ENCODE measurements around the gene ZC3H6.

Gene ZC3H6

GRCh38 chr2:112310906-112311305 is 35.5 kb downstream of the ZC3H6 start:
- DNase-seq (ENCODE audit: low read depth), result no peak
- H3K4me3 ChIP-seq (ENCODE audit: low read depth, low read length), result no peak overlapping the region
- TF ChIP-seq MYC (IDR thresholded peaks at IDR 0.05; ENCODE audit: low read depth, low read length) (no peak), POLR2A (IDR thresholded peaks at IDR 0.05; ENCODE audit: extremely low read depth, insufficient read length) (no peak)

- no peak overlapping the region for H3K4me3 ChIP-seq (ENCODE audit: low read depth, low read length)
- DNase-seq (ENCODE audit: low read depth), result no peak
- TF ChIP-seq MYC (IDR thresholded peaks at IDR 0.05; ENCODE audit: low read depth, low read length) (no peak), CTCF (IDR thresholded peaks at IDR 0.05; ENCODE audit: low read depth, low read length) (no peak), MAX (IDR thresholded peaks at IDR 0.05; ENCODE audit: low read depth, low read length) (no peak), POLR2A (IDR thresholded peaks at IDR 0.05; ENCODE audit: extremely low read depth, insufficient read length) (no peak)
Measured at GRCh38 chr2:112311932-112312331, 36.5 kb downstream of the ZC3H6 start.

- no peak for DNase-seq (ENCODE audit: low read depth)
- H3K4me3 ChIP-seq (ENCODE audit: low read depth, low read length), result no peak overlapping the region
- TF ChIP-seq CTCF (IDR thresholded peaks at IDR 0.05; ENCODE audit: low read depth, low read length), result no peak
- TF ChIP-seq MAX (IDR thresholded peaks at IDR 0.05; ENCODE audit: low read depth, low read length), result no peak
- no peak for TF ChIP-seq POLR2A (IDR thresholded peaks at IDR 0.05; ENCODE audit: extremely low read depth, insufficient read length)
- no peak for TF ChIP-seq MYC (IDR thresholded peaks at IDR 0.05; ENCODE audit: low read depth, low read length)
Measured at GRCh38 chr2:112312821-112313220, 37.4 kb downstream of the ZC3H6 start.

- DNase-seq (ENCODE audit: low read depth), result no peak
- TF ChIP-seq CTCF (IDR thresholded peaks at IDR 0.05; ENCODE audit: low read depth, low read length), result no peak
- no peak overlapping the region for H3K4me3 ChIP-seq (ENCODE audit: low read depth, low read length)
Measured at GRCh38 chr2:112314856-112315255, 39.5 kb downstream of the ZC3H6 start.

- no peak for DNase-seq (ENCODE audit: low read depth)
- H3K4me3 ChIP-seq (ENCODE audit: low read depth, low read length), result no peak overlapping the region
- TF ChIP-seq CTCF (IDR thresholded peaks at IDR 0.05; ENCODE audit: low read depth, low read length) (no peak), POLR2A (IDR thresholded peaks at IDR 0.05; ENCODE audit: extremely low read depth, insufficient read length) (no peak), MYC (IDR thresholded peaks at IDR 0.05; ENCODE audit: low read depth, low read length) (no peak), MAX (IDR thresholded peaks at IDR 0.05; ENCODE audit: low read depth, low read length) (no peak)
Measured at GRCh38 chr2:112317303-112318158, 42.1 kb downstream of the ZC3H6 start.

- H3K4me3 ChIP-seq (ENCODE audit: low read depth, low read length), result no peak overlapping the region
- TF ChIP-seq MYC (IDR thresholded peaks at IDR 0.05; ENCODE audit: low read depth, low read length), result no peak
- TF ChIP-seq MAX (IDR thresholded peaks at IDR 0.05; ENCODE audit: low read depth, low read length), result no peak
- TF ChIP-seq POLR2A (IDR thresholded peaks at IDR 0.05; ENCODE audit: extremely low read depth, insufficient read length), result no peak
- no peak for DNase-seq (ENCODE audit: low read depth)
Measured at GRCh38 chr2:112318515-112318914, 43.1 kb downstream of the ZC3H6 start.
